Bone marrow (tissue), 2 donors: ENCODE results near the gene TRPV3.
"Not testable (repeated sequence)": the region's sequence is repeated elsewhere in the genome, so short reads cannot be mapped to it uniquely, and the experiment has no call there.

Experiments
- DNase-seq, 2 donors: peaks; one replicate each; lab custom pipeline; 2025; lab: John Stamatoyannopoulos, UW

TRPV3 gene

DNA sequence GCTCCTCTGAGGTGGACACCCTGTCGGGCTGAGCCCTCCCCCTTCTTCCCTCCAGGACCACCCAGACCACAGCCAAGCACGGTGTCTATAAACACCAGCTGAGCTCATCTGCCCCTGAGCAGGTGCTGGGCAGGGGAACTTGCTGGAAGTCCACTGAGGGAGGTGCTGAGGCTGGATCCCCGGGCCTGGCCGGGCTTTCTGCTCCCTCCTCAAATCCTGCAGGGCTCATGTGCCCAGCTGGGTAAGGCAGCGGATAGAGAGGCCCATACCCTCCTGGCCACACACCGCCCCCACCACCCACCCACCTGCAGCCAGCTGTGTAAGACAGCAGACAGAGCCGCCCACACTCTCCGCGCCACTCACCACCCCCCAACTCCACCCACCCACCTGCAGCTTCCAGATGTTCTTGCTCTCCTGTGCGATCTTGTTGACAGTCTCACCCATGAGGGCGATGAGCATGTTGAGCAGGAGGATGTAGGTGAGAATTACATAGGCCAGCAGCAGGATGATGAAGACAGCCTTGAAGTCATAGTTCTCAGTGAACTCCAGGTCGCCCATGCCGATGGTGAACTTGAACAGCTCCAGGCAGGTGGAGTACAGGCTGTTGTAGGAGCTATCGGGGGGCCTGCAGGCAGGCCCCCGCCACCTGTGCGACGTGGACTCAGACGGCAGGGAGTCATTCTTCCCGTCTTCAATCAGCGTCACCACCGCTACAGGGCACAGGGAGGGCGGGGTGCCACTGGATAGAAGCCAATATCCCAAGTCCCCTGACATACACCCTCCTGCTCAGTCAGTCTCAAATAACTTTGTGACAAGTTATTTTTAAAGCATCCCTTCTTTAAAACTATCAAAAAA lies 15.9 kb upstream of the TRPV3 start:
- no peak for DNase-seq

DNA sequence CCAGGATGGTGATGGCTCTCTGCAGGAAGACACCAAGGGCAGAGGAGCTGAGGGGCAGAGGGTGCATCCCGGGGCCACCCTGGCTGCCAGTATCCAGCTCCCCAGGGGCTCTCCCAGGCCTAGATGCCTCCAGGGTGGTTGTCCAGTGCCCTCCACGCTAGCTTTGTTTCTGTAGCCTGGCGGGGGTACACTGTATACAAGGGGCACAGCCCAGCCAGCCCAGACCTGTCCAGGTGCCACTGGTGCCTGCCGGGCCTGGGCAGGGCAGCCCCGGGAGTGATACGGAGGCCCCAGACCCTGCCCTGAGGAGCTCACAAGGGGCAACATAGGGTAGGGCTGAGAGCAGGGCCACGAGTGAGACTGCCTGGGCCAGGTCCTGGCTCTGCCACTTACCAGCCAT lies 14.6 kb upstream of the TRPV3 start:
- no peak for DNase-seq

DNA sequence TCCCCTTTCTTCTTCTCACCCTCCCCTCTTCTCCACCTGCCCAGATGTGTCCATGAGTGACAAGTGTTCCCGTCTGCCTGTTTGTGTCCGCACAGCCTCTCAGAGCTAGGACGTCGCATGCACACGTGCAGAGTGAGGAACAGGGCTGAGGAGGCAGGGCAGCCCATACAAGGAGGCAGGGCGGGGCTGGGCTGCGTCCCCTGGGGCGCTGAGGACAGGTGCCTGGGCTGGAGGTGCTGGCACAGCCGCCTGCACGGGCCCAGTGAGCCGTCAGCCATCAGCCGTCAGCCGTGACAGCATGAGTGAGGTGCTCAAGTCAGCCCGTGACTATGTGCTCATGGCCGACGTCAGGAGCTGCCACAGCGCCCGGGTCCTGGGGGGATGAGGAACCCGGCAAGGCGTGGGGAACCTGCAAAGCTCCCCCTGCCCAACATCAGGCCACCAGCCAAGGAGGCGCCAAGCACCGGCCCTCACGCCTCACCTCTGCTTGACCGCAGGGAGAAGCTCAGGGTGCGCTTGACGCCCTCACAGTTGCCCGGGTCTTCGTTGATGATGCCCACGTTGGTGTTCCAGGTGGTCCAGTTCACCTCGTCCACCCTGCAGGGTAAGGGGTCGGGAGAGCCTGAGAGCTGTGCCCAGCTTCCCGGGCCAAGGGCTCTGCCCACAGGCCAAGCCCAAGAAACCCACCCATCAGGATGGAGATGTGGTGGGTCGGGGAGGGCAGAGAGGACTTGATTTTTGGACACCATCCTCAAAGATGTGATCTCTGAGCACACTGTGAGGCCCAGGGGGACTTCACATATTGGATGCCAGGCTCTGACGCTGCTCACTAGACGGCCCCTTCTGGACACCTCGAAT lies 13.7 kb upstream of the TRPV3 start:
- no peak for DNase-seq

DNA sequence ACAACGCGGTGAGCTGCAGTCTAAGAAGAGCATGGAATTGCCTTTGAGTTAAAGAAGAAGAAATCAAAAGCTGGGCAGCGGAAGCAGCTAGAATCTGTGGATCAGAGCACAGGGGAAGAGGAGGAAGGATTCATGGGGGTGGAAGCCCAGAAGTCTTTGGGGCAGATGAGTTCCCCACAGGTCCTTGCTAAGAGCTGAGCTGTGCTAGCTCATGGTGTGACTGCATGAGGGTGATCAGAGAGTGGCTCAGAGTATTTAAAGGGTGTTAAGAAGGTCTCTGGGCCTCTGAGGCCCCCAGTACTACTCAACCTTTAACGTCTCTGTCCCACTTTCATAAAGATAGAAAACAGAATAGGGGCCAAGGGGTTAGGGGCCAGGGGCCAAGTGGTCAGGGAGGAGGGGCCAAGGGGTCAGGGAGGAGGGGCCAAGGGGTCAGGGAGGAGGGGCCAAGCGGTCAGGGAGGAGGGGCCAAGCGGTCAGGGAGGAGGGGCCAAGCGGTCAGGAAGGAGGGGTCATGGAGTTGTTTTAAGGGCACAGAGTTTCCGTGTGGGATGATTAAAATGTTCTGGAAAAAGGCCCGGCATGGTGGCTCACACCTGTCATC lies 12.0 kb upstream of the TRPV3 start:
- DNase-seq = no peak

DNA sequence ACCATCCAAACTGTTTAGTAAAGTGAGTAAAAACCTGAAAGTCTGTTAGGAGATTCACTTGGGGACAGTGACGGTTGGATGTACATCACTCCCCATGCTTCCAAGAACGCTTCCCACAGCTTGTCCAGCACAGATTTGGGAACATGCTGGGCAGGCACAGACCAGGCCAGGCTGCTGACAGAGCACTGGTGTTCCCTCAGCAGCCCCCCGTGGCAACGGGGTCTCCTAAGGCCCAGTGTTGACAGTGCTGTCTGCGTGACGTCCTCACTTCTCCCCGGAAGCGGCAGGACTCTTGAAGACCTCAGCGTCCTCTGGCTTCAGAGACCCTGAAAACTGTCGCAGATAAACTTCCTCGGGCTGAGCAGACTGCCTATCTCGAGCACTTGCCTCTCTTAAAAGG lies 8.9 kb upstream of the TRPV3 start:
- no peak for DNase-seq

DNA sequence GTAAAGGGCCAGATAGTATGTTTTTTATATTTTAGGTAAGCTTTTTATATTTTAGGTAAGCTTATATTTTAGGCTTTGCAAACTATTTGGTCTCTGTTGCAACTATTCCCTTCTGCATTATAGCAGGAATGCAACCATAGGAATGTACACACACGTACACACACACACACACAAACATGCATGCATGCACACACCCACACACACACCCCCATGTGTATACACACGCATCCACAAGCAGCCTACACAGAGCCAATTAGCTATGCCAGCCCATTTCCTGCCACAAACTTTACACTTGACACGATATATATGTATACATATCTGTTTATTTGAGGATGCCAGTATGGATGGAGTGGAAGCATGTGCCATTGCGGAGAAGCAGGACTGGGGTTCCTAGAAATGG lies 7.5 kb upstream of the TRPV3 start:
- no peak for DNase-seq

DNA sequence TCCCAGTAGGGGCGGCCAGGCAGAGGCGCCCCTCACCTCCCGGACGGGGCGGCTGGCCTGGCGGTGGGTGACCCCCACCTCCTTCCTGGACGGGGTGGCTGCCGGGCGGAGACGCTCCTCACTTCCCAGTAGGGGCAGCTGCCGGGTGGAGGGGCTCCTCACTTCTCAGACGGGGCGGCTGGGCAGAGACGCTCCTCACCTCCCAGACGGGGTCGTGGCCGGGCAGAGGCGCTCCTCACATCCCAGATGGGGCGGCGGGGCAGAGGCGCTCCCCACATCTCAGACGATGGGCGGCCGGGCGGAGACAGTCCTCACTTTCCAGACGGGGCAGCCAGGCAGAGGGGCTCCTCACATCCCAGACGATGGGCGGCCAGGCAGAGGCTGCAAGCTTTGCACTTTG lies 6.6 kb upstream of the TRPV3 start:
- DNase-seq = not testable (repeated sequence)

DNA sequence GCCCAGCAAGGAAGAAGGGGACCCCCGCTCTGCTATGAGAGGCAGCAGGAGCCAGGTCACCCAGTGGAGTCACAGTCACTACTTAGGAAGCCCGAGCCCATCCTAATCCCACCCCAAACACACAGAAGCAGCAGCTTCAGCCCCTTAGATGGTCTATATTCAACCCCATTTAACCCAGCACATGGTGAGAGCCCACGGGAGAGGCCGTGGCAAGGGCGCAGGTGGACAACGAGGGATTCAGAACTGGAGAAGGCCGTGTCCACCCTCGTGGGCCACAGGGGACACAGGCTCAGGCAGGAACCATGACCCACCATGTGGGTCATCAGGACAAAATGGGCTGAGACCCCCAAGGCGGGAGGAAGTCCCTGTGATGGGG lies 1.6 kb upstream of the TRPV3 start:
- no peak for DNase-seq

DNA sequence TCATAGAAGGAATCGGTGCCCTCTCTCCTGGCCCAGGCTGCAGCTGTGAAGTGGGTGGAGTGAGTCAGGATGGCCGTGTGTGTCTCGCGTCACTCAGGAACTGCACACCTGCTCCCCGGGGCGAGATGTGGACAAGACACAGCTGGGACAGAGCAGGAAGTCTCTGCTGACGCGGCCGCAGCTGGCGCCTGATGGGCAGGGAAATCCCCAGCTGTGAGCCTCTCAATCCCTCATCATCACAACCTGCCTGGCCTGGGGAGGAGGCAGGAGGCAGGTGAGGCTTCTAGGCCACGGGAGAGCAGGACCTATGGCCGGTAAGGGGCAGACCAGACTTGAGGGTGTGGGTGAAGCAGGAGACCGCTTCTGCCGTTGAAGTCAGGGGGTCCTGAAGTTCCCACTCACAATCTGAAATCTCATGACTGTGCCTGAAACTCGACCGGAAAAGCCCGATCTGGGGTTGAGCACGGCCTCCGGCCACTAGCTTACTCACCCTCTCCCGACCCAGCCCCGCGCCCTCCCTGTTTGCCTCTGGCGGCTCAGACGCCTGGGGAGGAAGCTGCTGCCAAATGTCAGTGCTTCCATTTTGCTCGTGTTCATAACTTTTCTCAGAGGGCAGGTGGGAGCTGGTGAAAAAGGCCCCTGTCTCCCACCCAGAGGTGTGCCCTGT lies 1.1 kb upstream of the TRPV3 start:
- no peak for DNase-seq

DNA sequence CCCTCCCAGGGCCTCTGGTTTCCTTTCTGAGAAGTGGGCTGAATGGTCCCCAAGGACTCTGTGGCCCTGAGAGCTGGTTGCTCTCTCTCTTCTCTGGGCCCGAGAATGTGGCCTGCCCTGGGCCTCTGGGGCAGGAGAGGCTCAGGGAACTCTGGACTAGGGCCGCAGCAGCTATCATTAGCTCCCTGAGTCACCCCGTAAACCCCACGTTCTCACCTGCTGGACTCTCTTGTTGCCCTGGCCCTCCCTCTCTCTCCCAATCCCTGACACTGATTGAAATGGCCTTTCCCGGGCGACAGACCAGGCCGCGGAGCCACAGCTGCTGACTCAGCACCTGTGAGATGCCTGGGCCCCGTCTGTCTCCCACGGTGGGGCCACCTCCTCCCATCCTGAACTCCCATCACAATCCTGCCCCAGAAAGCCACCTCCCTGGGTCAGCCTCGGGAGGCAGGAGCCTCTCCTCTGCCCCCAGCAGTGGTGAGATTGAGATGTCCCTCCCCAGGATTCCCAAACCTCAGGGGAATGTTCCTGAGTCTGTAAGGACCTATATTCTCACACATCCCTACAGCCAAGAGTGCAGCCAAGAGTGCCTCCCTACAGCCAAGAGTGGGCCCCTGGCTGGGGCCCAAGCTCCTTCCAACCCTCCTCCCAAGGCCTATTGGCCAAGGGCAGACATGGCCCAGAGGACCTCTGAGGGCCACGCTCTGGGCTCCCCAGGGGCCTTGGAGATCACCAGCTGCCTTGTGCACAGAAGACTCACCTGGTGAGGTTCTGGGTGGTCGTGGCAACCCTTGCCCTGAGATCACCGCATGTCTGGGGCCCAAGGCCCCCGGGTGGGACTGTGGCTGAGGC lies 470 bp downstream of the TRPV3 start:
- no peak for DNase-seq

DNA sequence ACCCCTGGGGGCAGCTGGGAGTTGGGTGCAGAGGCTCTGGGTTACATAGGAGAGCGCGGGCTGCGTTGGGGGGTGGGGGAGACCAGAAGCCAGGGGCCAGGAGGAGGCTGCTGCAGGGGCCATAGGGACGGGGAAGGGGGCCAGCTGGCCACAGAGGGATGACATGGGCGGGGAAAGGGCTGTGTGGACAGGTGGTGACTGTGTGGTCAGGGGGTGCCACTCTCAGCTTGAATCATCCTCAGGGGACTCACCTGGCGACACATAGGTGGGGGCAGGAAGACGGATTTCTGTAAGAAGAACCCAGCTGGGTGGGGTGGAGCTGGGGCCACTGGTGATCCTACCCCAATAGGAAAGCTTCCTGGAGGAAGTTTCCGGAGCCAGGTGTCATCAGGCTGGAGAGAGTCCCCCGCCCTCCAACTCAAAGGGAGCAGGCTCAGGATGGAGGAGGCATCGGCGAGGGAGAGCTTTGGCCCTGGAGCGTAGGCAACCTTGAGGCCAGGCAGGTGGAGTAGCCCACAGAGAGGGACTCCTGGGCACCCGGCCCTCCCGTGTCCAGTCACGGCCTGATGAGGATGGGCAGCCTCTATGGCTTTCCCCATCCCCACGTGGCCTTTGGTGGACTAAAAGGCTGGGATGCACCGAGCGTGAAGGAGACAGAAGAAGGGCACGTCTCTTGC lies 1.2 kb downstream of the TRPV3 start:
- no peak for DNase-seq

DNA sequence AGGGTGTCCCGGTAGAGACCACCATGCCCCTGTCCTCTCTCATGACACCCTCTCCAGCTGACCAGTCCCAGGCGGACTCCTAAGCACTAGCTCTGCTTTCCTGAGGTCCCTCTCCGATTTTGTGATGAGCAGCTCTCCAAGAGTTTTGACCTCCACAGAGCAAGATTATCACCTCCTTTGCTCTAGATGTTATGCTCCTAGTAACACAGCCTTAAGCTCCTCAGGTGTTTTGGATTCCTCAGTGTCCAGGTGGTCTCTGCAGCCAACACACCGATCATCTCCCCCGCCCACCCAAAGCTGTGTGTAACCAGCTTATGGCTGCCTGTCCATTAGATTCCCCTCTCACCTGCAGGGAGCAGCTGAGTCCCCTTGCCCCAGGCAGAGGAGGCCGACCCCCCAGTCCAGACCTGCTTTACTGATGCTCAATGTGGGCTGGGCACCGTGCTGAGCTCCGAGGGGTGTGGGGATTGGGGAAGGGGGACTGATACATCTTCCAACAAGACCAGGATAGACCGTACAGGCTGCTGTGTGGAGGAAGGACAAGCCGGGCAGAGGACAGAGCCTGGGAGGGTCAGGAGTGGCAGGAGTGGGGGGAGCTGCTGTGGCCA lies 2.3 kb downstream of the TRPV3 start:
- no peak for DNase-seq

DNA sequence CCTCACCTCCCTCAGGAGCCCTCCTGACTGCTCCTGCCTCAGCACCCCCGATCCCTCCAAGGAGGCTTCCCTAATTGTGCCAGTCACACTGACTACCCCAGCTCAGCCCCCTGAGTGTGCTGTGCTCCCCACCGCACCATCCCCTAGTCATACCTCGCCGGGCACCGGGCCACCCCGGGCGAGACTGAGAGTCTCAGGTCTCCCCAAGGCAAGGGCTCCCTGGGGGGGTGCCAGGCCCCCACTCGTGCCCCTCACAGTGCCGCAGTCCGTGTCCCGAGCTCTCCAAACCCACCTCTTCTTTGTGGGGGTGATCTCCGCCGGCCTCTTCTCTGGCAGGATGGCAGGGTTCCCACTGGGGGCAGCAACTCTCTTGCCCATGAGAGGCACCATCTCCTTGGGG lies 3.2 kb downstream of the TRPV3 start:
- no peak for DNase-seq

DNA sequence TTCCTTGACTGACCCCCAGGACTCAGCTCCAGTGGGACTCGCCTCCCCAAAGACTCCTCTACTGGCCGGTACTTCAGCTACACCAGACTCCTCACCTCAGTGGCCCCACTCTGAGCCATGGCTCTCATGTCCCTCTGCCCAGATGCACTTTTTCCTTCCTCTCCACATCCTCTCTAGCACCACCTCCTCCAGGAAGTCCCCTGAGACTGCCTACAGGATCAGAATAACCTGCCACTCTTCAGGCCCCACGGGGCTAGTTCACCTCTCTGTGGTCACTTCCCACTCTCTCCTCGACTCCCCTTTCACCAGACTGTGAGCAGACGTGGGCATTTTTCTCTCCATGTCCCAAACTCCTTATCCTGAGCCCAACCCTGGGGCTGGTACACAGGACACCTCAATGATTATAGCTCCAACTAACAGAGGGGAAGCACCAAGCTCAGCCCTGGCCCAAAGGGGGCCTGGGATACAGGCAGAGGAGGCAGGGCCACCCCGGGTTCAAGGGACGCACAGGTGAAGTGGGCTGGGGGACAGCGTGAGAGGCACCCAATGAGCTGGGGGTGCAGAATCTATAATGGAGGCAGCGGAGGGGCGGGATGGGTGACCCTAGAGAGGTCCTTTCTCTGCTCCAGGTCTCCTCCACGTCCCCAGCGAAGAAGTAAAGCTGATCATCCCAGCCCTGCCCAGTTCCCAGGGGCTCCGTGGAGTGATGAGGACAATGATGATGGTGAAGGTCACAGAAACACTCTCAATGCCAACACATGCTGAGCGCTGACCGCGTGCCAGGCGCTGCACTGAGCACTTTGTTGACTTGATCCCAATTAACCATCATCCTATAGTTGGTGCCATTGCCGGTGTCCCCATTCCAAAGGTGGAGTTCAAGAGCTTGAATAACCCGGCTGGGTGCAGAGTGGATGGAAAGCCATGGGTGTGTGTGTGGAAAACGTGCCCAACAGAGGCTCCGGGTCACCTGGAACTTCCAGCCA lies 3.9 kb downstream of the TRPV3 start:
- DNase-seq = no peak

DNA sequence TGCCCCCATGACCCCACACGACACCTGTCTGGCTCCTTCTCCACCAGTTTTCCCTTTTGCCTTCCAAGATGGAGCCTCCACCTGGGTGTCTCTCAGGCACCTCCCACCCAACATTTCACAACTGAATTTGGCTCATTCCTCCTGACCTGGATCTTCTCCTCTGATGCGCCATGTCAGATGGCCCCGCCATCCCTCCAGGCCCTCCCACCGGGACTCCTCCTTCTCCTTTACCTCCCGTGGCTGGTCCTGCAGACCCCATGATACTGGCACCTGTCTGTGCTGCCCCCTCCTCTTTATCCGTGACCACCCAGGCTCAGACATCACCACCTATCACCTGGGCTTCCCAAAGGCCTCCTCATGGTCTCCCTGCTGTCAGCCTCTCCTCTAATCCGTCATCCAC lies 4.7 kb downstream of the TRPV3 start:
- no peak for DNase-seq

DNA sequence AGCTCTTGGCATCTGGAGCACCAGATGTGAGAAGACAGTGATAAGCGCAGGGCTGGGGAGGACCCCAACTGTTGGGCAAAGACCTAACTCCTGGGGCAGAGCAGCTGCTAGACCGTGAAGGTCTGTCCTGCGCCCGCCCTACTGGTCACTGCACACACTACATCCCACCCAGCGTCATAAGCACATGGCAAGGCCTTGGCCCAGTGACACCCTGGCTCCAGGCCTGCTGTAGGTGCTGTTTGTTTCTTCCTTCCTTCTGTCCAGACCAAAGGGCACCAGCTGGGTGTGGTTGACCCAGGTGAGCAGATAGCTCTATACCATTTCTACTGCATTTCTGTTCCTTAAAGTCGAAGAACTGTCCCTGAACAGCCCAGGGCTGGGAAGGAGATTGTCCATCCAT lies 6.4 kb downstream of the TRPV3 start:
- no peak for DNase-seq

DNA sequence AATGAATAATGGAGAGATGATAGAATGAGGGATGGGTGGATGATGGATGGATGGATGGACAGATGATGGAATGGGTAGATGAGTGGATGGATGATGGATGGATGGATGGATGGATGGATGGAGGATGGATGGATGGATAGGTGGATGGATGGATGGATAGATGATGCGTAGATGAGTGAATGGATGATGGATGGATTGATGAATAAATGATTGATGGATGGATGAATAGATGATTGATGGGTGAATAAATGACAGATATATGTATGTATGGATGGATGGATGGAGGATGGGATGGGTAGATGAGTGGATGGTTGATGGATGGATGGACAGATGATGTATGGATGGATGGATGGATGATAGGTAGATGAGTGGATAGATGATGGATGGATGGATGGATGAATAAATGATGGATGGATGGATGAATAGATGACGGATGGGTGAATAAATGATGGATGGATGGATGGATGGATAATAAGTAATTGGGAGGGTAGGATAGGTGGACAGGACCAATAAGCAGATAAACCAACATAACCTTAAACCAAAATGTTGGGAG lies 7.9 kb downstream of the TRPV3 start:
- no peak for DNase-seq

DNA sequence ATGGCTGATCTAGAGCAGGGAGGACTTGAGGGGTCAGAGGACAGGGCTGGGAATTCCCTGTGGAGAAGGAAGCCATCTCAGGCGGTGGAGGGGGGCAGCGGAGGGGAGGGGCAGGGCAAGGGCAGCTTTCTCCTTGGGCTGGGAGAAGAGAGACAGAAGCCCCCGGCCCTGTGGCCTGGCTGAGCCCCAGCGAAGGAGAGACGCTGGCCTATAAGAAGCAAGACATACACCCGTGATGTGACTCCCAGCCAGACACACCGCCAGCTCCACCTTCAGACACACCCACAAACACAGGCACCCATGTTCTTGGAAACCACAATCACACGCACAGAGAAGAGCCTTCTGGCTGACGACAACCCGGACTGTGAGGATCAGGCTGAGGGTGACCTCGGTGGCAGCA lies 10.0 kb downstream of the TRPV3 start:
- no peak for DNase-seq

DNA sequence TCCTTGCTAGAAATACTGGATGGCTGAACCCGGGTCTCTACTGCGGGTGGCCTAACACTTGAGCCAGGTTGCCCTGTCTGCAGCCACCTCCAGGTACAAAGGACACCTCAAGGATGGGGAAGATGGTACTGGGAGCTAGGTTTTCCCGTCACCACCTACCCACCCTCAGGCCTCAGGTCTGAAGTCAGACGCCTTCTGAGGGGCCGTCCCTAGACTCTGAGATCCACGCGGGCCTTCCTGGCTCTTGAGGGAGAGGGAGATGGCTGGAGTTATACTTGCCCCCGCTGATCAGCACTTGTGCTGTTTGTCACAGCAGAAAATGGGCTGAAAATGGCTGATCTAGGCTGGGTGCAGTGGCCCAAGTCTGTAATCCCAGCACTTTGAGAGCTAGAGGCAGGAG lies 10.6 kb downstream of the TRPV3 start:
- no peak for DNase-seq
